ENCODE results near the gene PLSCR3.

The PLSCR3 gene

DNA sequence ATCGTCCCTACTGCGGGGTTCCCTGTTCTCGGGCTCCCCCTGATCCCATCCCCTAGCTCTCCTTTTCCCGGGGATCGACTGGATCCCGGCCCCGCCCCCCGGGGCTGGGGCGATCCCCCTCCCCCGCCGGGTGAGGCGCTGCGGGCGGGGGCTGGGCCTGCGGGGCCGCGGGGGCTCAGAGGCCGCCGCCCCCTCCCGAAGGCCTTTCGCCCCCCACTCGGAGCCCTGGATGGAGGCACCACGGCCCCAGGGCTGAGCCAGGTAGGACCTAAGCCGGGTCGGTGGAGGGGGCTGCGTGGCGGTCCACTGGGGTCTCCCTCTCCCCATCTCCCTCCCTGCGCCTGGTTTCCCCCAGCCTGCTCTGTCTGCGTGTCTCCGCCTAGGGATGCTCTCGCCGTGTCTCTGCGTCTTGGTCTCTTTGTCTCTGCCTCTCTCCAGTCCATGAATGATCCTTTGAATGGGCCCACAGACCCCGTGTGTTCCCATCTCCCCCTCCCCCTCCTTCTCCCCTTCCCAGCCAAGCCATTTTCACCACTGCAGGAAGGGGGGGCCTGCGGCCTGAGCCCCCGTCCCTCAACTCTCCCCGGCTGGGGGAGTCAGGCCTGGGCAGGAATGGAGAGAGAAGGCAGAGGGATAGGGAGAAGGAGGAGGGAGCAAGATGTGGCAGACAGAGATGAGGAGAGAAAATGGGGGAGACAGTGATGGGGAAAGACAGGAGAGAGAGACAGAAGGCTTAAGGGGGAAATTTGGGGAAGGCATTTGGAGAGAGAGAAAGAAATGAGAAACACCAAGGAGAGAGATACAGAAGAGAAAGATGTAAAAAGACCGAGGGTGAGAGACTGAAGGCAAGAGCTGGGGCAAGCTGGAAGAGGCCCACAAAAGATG is 11.3 kb upstream of the PLSCR3 start:
- no peak for DNase-seq

DNA sequence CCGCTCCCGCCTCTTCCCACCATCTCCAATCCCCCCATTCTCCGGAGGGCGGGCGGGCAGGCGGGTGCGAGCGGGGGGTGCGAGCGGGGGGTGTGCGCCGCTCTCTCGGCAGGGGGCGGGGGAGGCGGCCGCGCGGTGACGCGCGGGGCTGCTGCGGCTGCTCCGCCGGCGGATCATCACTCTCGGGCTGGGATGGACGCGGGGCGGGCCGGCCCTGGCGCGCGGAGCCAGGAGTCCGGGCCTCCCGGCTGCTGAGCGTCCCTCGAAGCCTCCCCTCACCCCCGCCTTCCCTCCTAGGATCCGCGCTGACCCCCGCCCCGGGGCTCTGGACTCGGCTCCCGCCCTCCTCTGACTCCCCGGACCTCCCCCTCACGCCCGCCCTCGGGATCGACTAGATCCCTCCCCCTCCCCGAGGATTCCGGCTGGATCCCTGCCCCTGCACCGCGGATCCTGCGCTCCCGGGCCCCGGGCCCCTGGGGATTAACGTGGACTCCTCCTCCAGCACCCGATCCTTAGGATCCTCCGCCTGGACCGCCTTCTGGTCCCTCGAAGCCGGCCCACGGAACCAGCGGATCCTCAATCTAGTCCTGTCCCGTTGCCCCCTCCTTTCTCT is 10.5 kb upstream of the PLSCR3 start:
- peak; percentile 51 for DNase-seq

DNA sequence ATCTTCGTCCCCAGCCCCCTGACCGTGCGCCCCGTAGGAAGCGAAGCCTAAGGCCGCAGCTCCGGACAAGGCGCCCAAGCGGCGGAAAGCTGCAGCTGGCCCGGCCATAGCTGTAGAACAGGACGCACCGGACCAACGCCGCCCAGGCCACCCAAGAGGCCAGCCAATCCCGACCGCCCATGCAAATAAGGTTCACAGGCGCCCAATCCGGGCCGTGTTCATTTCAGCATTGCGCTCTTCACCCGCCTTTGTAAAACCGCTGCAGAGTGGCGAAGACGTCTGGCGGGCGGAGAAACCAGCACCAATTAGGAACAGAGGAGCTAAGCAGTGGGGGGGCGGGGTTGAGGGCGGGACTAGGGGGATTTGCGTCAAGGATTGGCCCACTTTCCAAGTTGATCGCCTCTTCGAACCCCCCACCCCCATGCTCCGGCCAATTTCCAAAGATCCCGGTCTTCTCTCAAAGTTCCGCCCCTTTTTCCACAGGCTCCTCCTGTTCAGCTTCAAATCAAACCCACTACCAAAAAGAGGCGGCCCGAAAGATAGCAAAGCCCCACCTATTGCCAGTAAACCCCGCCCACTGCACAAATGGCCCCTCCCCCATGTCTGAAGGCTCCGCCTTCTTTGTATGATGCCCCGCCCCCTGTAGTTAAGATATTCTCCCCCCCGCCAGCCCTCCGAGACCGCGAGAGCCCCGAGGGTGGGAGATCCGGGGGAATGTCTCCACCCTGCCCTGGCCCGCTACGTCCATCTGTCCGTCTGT is 9.8 kb upstream of the PLSCR3 start, which contains the start of gene TMEM256:
Gene TMEM256 (minus strand): TSS at position 121 of the 760 bp plus-strand sequence. CDS start 13 bp downstream, at position 108.
- peak; percentile 97 for DNase-seq

DNA sequence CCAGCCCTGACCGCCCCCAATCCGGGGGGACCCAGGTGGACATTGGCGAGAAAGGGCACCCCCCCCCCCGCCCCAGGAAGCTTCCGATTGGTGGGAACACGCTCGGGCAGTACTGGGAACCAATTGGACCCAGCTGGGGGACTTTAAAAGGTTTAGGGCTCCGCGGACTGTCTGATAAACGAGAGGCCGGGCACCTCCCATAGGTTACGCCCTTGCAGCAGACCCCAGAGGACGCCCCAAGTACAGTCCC is 9.3 kb upstream of the PLSCR3 start:
- no peak for DNase-seq

DNA sequence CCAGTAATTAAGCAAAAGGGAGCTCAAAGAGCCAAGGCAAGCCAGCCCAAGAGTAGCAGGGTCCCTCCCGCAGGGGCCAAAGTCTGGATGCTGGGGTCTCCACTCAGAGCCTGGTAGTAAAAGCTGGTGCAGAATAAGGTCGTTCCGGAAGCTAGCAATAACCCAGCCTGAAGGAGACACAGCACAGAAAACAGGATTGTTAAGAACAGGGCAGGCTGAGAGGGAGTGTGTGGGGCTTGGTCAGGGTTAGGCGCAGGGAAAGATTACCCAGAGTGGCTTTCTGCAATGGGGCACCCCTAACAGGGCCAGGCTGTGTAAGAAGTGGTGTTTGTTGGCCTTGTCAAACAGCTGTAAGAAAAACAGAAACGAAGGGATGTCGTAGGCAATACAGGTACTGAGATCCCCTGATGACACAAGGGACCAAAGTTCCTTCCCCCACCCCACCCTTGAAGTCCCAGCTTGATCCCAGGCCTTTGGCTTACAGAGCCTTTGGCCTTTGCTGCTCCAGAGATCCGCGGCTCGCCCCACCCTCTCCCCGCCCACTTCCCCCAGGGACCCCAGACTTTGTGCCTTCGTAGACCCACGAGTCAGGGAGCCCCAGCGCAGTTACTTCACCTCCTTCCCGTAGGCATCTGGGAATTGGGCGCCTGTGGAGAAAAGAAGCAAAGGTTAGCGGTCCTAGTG is 8.9 kb upstream of the PLSCR3 start:
- DNase-seq: no peak

DNA sequence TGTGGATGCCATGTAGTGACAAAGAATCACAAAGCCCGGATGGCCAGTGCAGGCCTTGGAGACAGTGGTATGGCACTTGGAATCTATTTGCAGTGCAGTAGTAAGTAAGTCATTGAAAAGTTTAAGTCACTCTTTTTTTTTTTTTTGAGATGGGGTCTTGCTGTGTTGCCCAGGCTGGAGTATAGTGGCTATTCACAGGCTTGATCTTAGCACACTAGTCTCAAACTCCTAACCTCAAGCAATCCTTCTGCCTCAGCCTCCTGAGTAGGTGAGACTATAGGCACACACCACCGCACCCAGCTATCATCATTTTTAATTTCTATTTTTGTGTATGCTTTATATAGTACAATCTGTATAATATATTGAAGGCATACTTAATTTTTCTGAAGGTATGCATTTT is 4.3 kb upstream of the PLSCR3 start:
- no peak for DNase-seq

DNA sequence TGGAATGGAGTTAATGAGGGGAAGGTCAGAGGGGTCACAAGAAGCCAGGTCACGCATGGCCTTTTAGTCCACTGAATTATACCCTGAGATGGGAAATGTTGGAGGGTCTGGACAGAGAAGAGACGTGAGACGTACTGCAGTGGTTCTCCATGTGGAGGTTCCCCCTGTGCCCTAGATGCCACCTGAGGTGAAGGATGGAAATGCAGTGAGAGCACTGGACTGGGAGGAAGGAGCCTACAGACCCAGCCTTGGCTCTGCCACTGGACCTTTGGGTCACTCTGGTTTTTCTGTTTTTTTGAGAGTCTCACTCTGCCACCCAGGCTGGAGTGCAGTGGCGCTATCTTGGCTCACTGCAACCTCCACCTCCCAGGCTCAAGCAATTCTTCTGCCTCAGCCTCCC is 1.8 kb upstream of the PLSCR3 start:
- no peak for DNase-seq

DNA sequence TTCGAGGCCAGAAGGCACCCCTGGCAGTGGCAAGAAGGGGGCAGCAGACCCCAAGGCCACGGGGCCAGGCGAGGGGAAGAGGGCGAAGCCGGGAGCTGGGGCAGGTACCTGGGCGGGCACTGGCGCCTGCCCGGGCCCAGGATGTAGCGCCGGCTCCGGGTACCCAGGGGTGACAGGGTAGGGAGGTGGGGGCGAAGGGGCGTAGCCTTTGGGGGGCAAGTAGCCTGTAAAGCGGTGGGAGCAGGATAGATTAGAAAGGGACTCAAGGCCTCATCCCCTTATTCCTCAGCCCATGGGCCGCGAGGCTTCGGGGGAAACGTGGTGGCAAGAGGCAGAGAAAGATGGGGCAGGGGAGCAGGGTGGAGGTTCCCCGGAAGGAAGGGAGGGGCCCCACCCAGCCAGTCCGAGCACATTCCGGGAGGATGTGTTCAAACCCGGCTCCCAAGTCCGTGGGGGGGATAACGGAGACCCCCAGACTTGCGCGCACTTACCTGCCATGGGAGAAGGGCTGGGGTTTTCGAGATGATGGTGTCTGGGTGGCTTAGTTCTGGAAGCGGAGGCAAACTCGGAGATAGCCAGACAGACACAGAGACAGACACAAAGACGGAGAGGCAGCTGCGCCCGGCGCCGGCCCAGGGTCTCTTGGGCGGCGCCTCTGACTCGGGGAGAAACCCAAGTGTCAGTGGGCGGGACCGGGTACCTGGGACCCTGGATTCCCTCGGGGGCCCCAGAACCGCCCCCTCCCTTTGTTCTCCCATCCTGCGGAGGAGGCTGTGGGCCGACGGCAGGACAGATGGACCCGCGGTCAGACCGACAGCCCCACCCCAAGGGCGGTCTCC is 493 bp downstream of the PLSCR3 start:
- no peak for DNase-seq

DNA sequence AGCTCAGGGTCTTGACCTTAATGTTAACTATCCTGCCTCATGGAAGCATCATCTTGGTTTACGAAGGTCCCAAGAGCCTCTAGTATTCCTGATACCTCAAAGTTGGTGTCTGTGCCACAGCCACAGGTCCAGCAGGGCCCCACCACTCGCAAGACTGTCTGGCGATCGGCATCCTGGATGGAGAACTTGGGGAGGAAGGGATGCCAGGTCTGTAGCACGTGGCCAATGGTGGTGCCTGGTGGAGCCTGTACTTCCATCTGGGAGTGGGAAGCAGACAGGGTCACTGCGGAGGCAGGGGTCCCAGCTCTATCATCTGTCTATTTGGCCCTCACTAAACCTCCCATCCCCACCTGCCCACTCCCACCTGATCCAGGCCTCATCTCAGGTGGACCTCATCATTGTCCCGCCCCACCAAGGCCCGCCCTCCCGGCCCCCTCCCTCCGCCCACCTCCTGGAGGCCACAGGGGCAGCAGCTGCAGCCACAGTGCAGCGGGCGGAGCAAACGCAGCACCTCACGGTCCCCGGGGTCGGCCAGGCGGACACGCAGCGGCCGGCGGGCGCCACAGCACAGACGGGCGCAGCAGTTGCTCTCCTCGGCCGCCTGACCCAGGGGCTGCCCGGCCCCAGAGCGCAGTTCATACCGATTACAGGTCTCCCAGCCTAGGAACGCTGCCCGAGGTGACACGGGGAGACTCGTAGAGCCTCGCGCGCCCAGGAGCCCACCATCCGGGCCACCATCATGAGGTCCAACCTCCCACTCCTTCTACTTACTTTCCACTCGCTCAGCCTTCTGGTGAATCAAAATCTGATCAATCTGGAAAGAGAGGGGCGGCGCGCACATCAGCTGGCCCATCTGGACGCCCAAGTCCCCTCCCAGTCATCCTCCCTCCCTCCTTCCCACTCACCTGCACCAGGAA is 1.4 kb downstream of the PLSCR3 start:
- no peak for DNase-seq

DNA sequence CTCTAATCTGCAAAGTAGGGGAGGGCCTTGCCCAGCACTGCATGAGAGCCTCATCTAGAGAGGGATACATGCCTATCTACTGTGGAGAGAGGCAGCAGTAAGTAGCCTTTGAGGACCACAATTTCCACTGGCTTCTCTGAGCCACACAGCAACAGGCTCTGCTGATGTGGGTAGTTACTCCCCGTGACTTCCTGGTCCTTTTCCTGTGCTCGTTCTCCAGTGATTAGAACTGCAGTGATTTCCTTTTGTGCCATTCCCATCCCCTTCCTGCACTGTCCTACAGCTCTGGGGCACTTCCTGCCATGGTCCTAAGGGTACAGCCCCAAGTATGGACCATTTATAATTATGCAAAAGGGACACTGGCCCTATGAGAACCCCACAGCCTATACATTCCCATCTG is 3.0 kb downstream of the PLSCR3 start:
- DNase-seq: no peak

DNA sequence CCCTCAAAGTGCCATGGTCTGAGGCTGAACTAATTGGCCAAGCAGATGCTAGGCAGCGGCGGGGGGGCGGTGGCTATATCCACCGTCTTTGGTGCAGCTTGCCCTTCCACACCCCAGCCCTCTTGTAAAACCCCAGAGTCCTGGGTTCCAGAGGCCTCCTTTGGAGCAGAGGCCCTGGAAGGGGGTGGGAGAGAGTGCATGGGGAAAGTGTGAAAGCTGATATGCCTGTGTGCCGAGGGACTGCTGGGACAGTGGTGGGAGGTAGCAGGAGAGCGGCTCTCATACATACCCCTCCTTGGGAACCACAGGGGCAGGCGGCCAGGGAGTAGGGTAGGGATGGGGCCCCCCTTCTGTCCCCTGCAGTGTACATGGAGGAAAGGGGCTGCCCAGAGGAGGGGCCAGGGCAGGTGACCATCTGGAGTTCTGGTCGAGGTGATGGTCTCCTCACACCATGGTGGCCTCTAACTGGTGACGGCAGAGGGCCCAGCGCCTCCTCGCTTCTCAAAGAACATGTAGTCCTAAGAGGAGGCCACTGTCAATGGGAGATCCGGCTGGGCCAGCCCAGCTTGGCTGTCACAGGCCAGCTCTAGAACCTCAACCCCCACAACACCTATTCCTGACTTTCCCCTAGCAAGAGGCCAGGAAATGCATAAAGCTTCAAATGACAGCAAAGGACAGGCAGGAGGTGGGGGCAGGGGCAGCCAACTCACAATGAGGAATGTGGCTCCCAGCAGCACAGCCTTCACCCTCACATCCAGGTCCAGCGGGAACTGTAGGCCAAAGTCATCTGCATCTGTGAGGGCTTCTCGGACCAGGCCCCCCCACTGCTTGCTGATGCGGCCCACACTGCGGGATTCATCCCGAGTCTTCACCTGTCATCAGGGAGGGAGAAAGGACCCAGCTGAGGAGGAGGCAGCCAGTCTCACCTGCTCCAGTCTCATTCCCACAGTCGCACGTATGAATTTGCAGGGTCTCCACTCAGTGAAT is 4.1 kb downstream of the PLSCR3 start:
- no peak for DNase-seq

DNA sequence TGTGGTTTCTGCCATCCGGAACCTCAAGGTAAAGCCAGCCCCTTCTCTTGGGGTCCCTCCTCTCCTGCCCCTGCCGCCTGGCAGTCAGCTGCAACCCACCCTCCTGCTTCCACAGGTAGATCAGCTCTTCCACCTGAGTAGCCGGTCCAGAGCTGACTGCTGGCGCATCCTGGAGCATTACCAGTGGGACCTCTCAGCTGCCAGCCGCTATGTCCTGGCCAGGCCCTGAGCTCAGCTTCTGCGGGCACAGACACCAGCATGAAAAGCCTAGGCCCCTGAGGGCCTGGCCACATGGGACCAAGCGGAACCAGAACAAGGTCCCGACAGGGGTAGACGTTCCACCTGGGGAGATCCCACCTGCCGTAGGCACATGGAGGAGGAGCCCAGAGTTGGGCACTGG is 5.5 kb downstream of the PLSCR3 start:
- DNase-seq: no peak

DNA sequence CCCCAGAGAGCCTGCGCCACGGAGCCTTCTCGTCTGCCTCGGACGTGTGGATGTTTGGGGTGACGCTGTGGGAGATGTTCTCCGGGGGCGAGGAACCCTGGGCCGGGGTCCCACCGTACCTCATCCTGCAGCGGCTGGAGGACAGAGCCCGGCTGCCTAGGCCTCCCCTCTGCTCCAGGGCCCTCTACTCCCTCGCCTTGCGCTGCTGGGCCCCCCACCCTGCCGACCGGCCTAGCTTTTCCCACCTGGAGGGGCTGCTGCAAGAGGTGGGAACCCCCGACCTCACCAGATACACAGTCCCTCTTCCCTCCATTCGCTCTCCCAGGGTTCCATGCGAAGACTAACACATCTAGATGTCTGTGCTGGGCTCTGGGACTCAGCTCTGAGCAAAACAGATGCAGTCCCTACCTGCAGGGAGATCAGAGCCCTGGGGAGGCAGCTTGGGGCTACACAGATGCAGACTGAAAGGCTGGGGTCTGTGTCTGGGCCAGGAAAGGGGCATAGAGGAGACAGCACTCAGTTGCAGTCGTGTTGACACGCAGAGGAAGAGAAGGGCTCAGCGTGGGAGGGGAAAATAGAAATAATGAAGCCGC is 9.7 kb downstream of the PLSCR3 start:
- DNase-seq: no peak

DNA sequence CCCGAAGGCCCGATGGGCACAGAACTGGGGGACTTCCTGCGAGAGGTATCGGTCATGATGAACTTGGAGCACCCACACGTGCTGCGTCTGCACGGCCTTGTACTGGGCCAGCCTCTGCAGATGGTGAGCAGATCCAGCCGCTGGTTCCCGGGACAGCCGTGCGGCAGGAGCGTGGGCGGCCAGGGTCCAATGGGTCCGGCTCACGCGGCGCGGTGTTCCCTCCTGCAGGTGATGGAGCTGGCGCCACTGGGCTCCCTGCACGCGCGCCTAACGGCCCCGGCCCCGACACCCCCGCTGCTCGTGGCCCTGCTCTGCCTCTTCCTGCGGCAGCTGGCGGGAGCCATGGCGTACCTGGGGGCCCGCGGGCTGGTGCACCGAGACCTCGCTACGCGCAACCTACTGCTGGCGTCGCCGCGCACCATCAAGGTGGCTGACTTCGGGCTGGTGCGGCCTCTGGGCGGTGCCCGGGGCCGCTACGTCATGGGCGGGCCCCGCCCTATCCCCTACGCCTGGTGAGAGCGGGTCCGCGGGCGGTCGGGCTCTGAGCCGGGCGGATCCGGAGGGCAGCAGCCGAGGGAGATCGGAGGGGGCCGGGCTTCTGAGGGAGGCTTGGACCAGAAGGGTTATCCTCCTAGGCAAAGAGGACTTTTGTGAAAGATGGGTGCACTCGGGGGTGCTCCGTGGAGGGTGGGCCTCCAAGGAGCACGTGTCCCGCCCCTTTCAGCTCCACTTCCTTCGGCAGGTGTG is 10.4 kb downstream of the PLSCR3 start:
- no peak for DNase-seq

DNA sequence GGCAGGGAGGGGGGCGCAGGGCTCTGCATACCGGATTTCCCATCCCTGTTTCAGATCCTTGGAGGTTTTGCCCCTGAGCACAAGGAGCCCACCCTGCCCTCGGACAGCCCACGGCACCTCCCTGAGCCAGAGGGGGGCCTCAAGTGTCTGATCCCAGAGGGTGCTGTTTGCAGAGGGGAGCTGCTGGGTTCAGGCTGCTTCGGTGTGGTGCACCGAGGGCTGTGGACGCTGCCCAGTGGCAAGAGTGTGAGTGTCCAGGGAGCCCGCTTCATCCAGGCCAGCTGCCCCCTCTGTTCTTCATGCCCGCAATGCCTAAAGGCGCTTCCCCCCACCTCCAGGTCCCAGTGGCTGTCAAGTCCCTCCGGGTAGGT is 11.0 kb downstream of the PLSCR3 start:
- DNase-seq: no peak

DNA sequence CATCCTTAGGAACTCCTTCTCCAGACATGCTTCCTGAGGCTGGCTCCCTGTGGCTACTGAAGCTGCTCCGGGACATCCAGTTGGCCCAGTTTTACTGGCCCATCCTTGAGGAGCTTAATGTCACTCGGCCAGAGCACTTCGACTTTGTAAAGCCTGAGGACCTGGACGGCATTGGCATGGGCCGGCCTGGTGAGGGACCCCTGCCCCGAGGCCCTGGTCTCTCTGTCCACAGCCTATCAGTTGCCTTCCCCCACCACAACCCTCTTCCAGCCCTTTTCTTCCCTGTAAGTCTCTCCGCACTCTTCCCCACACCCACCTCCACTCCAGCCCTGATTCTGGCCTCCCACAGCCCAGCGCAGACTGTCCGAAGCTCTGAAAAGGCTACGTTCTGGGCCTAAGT is 11.4 kb downstream of the PLSCR3 start:
- no peak for DNase-seq

DNA sequence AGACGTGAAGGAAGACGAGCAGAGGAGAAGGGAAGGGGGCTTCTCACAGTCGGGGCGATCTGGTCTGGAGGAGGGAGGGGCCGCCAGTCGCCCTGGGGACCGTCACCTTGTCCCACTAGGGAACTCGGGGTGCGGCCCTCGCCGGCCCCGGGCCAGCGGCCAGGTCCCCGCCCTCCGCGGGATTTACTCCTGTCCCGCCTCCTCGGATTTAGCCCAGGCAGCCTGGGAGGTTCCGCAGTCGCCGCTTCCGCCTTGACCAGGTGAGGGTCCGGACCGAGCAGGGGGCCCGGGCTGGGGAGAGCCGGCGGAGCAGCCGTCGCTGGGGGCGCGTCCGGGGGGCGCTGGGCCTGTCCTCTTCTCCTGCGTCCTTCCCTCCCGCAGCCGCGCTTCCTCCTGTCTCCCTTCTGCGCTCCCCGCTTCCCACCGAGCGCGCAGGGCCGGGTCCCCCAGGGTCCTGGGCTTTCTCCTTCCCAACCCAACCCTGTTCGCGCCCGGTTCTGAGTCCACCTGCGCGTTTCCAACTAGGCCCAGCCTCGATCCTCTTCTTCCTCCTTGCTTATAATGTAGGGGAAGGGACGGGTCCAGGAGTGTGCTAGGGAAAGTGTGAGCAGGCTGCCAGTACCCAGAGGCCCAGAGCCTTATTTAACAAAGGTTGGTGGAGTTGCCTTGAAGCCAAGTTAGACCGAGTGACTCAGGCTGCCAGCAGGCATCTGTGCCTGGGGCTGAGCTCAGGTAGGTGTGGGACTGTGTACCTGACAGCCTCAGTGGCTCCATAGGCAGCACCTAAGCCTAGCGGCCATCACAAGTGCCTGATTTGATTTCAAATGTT is 13.3 kb downstream of the PLSCR3 start, which contains the start of gene TNK1:
Gene TNK1 (plus strand): TSS at position 235 of the 829 bp plus-strand sequence. CDS start 1,838 bp downstream, outside the sequence.
- DNase-seq: no peak

DNA sequence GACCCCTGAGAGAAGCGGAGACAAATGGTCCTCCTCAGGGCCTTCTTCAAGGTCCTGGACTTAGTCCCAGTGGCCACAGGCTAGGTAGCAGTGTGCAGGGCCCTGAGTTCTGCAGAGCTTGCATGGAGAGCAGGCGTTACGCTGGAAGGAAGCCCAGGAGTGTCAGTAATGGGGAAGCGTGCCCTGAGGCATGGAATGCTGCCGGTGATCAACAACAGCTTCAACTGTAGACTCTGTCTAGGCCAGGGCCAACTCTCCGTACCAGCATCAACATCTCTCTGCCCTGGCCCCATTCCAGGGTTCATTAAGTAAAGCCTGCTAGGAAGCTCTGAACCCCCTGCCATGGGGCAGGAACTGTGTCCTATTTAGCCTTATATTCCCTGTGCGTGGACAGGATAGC is 14.0 kb downstream of the PLSCR3 start:
- DNase-seq: no peak
